Fibroblast of skin of left biceps (primary cell): Measurements from ENCODE around the gene ST6GALNAC3.
A peak's percentile ranks its signal among the peaks of the same experiment; 100 is the strongest.
"Not testable (repeated sequence)": the region's sequence is repeated elsewhere in the genome, so short reads cannot be mapped to it uniquely, and the experiment has no call there.

Experiments used
- DNase-seq, 2 experiments: peaks; one replicate each; pipeline ENCODE4 v3.0.0-alpha.2; 2013; ENCODE audit warnings: low read depth in 2 of 2

The ST6GALNAC3 gene

DNA sequence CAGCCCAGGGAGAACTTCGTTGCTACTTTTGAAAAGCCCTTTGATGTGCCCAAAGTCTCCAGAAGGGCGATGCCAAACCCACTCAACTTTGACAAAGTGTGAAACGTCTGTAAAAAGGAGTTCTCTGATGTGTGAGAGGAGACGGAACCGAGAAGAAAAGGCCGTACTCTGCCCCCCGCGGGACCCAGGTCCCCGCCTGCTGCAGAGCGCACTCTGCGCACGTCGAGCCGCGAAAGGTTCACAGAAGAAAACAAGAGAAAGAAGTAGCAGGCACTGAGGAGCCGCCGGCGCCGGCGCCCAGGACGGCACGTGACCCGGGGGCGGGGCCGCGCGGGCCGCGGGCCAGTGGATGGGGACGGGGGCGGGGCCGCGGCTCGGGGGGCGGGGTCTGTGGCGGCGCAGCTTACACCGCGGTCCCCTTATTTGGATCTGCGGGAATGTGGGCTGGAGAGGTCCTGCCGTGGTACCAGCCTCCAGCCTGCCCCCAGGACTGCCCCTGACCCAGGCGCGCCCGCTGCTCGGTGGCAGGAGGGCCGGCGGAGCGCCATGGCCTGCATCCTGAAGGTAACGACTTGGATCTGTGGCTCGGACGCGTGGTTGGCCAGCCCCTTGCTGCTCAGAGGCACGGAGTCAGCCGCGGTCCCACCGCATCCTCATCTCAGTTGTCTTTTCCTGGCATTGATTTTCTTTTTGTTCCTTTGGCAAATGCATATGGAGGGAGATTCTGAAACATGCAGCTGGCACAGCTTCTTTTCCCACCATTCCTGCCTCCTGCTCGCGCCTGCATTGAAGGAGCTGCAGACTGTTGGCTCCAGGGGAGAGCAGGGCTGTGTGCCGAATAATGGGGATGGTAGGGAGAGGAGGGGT lies at the start of gene ST6GALNAC3:
Gene ST6GALNAC3, plus strand, starts transcription at position 426 of the 867 bp plus-strand sequence.
- DNase-seq = no peak

DNA sequence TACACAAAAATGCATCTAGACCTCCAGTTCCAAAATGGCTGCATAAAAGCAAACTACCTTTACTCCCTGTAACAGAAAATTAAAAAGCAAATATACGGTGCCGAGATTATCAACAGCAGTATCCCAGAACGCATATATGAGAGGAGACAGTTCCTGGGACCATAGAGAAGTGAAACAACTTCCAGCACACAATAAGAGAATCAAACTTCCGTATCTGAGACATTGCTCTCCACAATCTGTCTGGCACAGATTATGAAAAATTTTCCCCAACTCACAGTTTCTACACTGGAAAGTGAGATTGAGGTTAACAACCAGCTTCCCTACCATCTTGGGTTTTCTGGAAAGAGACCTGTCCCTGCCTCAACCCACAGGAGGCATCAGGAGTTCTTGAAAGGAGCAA lies 47.2 kb upstream of the ST6GALNAC3 start:
- DNase-seq = no peak

DNA sequence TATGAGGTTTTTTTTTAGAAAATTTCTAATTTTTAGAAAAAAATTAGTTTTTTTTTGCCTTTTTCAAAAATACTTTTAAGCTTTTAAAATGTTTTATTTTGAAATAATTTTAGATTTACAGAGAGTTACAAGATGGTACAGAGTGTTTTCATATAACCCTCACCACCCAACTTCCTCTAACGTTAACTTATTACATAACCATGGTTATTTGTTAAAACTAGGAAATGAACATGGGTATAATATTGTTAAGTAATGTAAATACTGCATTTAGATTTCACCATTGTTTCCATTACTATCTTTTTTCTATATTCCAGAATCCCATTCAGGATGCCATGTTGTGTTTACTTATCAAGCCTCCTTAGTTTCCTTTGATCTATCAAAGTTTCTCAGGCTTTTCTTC lies 45.2 kb upstream of the ST6GALNAC3 start:
- DNase-seq = no peak

DNA sequence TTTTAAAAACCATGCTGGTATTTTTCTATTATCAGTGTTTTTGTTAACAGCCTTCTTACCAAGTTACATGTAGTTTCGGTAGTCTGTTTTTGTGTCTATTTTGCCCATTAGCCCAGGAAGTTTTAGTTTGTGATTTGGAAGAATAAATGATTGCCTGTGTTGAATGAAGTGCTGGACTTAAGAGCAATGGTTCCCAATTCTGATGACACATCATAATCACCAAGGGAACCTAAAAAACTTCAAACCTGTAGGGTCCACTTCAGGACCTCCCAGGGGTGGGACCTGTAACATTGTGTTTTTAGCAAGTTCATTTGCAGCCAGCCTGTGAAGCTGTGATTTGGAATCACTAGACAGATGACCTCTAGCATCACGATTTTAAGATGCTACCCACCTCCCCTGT lies 43.0 kb upstream of the ST6GALNAC3 start:
- DNase-seq = no peak

DNA sequence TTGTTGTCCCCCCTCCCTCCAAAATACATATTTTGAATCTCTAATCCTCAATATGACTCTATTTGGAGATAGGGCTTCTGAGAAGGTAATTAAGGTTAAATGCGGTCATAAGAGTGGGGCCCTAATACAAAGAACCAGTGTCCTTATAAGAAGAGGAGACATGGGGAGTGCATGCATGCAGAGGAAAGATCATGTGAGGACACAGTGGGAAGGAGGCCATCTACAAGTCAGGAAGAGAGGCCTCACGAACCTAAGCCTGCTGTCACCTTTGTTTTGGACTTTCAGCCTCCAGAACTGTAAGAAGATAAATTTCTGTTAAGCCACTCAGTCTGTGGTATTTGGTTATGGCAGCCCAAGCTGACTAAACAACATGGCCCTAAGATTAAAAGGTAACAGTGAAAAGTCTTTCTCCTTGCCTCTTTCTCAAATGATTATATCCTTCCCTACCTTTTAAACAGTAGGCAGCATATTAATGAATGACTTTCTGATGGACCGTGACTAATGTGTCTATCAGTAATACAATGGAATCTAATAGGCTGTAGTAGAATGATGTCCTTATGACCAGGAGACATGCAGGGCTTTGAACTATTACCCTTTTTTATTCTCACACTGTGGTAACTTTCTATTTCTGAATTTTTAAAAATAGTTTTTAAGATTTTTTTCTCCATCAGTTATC lies 40.6 kb upstream of the ST6GALNAC3 start:
- DNase-seq = no peak

DNA sequence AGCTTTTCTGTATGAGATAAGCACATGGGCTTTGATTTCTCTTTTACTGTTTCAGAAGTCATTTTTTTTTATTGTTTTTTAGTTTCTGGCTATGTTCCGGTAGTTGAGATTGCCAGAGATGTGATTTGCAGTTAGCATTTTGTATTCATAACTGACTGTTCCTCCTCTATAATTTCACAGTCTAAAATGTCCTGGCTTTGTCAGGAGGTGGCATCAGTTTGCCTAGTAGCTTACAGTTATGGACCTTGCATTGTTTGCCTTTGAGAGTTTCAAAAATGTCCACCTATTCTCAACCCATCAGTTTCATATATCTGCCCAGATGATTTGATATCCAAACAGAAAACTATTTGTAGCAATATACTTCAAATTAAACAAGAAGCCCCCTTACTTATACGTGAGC lies 39.5 kb upstream of the ST6GALNAC3 start:
- DNase-seq = no peak

DNA sequence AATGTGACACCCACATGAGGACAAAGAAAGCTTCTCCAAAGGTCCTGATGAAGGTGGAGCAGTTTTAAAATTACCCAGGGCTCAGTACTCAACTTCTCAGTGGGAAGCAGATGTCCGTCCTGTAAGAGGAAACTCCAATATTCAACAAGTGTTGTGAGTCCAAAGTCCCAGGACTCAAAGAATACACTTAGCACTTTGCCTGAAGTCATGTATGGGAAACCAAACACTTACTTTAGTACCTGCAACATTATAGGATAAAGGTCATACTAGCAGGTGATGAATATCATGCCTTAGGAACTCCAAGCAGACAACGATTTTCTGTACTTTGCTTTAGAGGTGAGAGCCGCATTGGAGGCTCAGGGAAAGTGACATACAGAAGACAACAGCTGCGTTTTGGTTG lies 37.2 kb upstream of the ST6GALNAC3 start:
- no peak for DNase-seq

DNA sequence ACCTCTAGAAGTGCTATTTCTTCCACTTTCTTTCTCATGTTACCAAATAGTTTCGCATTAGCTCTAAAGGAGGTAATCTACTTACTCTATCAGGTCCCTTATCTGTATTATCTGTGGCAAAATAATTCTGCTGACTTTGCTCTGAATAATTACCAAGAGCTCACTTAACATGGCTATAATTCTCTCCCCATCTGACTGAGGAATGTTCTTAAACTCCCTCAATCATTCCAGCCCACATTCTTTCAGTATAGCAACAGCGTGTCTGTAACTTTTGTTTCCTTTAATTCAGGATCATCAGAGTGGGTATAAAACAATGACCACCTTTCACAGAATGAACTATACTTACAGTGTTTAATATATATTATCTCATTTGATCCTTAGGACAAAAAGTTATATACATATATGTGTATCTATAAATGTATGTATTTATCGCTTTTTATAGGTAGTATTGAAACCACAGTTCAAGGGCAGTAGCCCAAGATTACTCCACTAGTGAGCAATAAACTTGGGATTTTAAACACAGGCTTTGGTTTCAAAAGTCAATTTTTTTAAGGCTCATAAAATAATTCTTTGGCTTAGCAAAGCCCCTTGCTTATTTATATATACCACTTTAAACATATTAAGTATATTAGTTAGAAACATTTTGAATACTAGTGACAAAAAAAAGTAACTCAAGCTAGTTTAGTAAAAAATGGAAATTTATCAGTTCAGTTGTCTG lies 36.1 kb upstream of the ST6GALNAC3 start:
- peak; percentile 69 to 75 for DNase-seq

DNA sequence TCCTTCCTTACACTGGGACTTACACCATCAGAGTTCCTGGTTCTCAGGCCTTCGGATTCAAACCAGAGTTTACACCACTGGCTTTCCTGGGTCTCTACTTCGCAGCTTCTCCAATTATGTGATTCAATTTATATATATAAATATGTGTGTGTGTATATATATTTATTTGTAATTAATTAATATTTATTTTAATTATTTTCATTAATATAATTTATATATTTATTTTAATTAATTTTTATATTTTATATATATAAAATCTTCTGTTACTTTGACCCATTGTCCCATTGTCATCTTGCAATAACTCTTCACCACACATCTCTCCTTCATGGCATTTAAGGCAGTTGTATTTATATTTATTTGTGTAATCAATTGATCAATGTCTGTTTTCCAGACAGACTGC lies 28.4 kb upstream of the ST6GALNAC3 start:
- no peak for DNase-seq

DNA sequence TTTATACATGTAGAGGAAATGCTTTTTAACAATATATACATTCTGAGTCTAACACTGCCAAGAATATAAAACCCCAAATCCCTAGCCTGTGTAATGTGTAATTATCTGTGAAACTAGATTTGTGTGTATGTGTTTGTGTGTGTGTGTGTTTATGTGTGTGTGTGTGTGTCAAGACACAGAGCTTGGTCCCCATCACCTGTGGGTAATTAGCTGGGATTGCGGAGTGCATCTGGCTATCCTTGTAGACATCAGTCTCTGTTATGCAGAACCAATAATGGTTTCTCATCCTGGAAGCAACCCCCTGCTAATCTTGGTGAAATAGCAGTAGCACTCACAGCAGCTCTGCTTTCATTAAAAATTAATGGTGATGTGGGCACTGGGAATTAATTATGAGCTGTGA lies 26.3 kb upstream of the ST6GALNAC3 start:
- no peak for DNase-seq

DNA sequence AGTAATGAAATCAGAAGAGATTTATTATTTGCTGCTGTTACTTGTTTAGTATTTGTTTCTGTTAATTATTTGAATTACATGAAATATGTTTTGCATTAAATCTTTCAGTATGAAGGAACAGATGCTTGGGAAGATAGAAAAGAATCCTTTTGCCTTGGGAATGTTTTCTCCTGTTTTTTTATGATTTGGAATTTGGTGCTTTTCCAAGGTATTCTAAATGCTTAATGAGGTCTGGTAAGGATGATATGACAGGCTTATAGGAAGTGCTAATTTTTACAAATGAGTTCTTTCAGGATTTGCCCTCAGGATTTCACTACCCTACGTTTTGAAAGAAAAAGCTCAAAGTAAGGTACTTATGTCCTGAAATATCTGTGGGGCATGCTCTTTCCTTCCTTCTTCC lies 25.6 kb upstream of the ST6GALNAC3 start:
- no peak for DNase-seq

DNA sequence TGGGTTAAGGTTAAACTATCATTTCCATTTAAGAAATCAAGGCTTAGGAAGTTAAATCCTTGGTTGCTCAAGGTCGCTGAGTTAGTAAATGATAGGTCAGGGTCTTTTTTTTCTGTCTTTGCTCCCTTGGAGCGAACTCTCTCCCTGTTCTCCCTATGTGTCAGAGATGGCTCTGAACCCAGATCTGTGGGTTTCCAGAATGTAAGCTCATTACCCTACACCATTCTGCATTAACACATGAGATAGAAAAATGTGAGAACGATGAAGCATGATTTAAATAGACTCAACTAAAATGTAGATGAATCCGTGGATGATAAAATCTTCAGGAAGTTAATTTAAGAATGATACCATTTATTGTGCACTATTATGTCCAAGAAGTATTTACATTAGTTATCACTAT lies 25.0 kb upstream of the ST6GALNAC3 start:
- no peak for DNase-seq

DNA sequence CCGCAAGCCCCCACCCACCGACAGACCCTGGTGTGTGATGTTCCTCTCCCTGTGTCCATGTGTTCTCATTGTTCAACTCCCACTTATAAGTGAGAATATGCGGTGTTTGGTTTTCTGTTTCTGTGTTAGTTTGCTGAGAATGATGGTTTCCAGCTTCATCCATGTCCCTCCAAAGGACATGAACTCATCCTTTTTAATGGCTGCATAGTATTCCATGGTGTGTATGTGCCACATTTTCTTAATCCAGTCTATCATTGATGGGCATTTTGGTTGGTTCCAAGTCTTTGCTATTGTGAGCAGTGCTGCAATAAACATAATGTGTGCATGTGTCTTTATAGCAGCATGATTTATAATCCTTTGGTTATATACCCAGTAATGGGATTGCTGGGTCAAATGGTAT lies 24.5 kb upstream of the ST6GALNAC3 start:
- not testable (repeated sequence) for DNase-seq

DNA sequence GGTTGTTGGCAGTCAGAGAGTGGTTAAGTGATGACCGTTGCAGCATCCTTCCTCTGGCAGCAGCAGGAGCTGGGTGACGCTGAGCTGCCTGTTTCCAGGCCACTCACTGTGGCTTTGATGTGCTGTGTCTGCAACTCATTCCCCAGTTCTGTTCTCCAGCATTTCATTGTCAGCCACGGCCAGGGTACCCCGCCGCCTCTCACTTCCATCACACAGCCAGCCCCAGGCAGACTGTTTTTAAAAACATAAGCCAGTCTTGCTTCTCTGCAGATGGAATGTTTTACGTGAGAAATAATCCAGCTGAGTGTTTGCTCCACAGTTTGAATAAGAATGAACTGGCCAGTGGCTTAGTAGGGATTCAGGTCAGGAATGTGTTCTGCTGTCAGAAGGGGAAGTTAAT lies 21.5 kb upstream of the ST6GALNAC3 start:
- DNase-seq = no peak

DNA sequence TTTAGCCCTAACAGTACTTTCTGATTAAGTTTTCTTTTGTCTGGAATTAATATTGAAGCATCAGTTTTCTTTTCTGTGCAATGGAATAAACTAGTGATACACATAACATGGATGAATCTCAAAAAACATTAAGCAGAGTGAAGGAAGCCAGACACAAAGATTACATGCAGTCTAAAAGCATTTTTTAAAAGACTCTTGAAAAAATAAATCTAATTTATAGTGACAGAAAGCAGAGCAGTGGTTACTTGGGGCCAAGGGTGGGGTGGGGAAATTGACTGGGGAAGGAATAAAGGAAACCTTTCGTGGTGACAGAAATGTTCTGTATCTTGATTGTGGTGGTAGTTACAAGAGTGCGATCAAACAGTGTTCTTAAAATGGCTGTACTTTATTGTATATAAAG lies 20.2 kb upstream of the ST6GALNAC3 start:
- no peak for DNase-seq

DNA sequence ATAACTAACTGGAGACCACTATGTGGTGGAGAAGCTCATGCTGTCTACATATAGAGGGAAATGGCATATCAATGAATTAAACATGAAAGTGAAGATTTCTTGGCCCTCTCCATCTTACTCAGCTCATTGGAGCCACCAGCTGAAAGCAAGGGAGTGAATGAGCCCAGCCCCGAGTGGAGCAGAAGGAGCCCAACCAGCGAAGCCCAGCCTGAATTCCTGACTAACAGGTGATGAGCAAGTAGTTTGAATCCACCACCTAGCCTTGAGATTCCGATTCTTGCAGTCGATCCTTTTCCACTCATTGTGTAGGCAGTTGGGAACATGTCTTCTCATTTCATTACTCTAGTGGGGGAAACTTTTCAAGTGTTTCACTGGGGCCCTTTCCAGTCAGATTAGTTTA lies 18.6 kb upstream of the ST6GALNAC3 start:
- DNase-seq = no peak

DNA sequence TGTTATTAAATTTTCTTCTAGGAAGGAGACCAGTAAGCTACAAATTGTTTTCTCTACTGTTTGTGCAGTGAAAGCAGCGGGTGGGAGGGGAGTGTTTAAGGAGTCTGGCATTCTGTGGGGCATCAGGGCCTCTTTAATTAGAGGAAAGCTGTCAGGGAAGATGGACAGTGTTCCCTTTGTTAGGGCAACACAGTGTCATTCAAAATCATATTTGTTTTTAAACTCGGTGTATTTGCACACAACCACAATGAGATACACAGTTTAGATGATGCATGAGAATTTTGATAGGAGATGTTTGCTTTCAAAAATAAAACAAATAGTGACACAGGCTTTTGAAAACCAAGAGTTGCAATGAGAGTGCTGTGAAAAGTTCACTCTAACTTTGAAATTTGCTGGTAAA lies 15.1 kb upstream of the ST6GALNAC3 start:
- no peak for DNase-seq

DNA sequence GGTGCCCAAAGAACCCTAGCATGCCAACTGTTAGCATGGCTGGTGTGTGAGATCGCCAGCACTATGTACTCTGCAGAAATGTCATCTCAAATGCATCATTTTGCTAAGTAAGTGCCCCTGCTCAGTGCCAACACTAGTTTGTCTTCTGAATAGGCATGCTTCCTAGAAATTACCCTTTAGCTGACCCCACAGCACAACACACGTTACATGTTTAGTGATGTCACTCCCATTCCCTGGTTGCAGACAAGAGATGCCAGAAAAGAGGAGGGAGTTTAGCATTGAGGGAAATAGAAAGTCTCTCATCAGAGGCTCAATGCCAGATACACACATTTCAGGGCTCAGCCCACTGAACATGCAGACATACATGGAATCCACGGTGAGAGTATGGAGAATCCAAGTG lies 9.3 kb upstream of the ST6GALNAC3 start:
- no peak for DNase-seq

DNA sequence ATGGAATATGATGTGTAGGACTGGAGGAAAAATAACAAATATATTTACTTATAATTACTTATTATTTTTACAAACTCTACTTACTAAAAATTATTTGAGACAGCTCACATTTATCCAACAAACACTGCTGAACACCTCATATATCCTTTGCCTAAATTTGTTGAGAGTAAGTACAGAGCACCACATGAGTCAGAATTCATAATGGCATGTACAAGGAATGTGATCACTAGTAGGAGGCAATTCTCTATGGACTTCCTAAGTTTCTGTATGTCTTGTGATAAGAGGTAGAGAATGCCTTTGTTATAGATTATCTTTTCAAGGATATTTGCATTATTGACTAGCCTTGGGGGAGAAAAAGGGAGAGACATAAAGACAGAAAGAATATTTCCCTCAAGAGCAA lies 8.2 kb upstream of the ST6GALNAC3 start:
- no peak for DNase-seq

DNA sequence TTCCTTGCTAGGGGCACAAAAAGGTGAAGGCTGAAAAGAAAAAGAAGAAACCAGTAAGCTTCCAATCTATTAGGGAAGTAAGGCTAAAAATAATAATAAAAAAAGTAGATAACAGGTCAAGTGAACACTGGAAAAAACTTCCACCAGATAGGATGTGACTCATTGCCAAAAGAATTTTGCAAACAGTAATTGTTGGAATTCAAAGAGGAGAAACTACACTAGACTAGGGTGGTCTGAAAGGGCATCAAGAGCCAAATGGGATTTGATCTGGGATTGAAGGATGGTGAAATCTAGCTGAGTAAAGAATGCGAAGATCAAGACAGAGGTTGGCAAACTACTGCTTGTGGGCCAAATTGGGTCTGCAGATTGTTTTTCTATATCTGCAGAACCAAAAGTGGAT lies 6.0 kb upstream of the ST6GALNAC3 start:
- no peak for DNase-seq

DNA sequence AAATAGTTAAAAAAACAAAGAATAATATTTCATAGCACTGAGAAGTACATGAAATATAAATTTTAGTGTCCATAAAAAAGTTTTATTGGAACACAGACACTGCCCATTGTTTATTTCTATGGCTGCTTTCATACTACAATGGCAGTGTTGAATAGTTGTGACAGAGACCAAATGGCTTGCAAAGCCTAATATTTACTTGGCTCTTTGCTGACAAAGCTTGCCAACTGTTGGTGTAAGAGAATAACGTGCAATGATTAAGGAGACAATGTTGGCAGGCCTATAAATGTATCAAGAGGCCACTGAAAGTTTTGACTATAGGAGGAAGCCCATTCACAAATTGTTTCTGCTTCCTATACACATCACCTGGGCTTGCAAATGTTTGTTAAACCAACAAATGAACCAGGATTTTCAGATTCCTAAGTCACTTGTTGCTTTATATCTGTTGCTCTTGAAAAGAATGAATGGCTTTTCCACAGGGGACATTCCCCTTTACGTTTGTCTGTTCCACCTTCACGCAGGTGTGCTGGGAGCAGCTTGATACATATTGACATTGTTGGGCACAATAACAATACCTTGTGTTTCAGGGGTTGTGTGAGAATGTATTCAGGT lies 5.5 kb upstream of the ST6GALNAC3 start:
- no peak for DNase-seq

DNA sequence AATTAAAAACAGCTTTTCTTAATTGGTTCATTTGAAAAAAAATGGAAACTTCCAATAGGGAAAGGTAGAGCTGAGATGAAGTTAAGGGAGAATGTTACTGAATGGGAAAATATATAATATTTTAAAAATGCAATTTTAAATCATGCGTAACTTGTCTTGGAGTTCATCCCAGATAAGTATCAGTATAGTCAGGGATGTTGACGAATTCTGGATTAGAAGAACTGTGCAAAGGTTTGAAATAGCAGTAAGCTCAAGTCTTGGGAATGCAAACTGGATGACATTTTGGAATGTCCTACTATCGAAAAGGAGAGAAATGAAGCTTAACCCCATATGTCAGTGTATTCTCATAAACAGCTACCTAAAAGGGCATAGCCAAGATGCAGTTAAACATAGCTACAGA lies 4.0 kb upstream of the ST6GALNAC3 start:
- DNase-seq = peak in 1 of 2 experiments; percentile 54
